ENCODE results near the gene TMEM101. TPM values are rescaled to one million over a fixed set of nuclear protein-coding genes. Genes with fewer than 3 reads are reported as not detected.

The TMEM101 gene
- total and polyA plus RNA-seq, 2 donors (not counting 3 experiments of a cell fraction or from before 2014, with no cell fraction given): 30.4 to 60.2 TPM

- Histone ChIP-seq H4K20me1 (replicated peaks; ENCODE audit: control insufficient read depth, extremely low read depth, insufficient read depth, low read length) (no peaks in the 10 kb centered on the region), H3K27ac (ENCODE audit: insufficient read depth, low read depth, low read length) (no peak overlapping the region), H3K4me3 (replicated peaks in 1 of 3; ENCODE audit: insufficient read depth in 1 of 3, low read depth in 1 of 3, low read length in 3 of 3) (no peak overlapping the region), H2AFZ (ENCODE audit: low read depth, low read length) (no peak overlapping the region), H3K79me2 (ENCODE audit: control insufficient read depth, insufficient read depth, low read length) (no peaks in the 10 kb centered on the region), H3K9me3 (replicated peaks; ENCODE audit: control insufficient read depth, insufficient read depth, low read length) (no peaks in the 10 kb centered on the region), H3K36me3 (ENCODE audit: control insufficient read depth in 2 of 2, extremely low read depth in 1 of 2, insufficient read depth in 2 of 2, low read length in 2 of 2) (no peaks in the 10 kb centered on the region), H3K4me1 (ENCODE audit: control insufficient read depth, extremely low read depth, insufficient read depth, low read length) (peaks cover 23% of the 10 kb centered on the region), H3K9me1 (replicated peaks; ENCODE audit: control insufficient read depth, extremely low read depth, insufficient read depth, low read length) (no peaks in the 10 kb centered on the region), H3K9ac (replicated peaks; ENCODE audit: extremely low read depth, insufficient read depth, low read length) (no peak overlapping the region), H3K4me2 (ENCODE audit: insufficient read depth, low read length) (no peak overlapping the region), H3K27me3 (ENCODE audit: control insufficient read depth in 2 of 2, insufficient read depth in 2 of 2, low read length in 2 of 2) (peaks cover 0 to 3% of the 10 kb centered on the region in 2 experiments)
- ChIA-PET POLR2A (no interaction called here), CTCF (interaction anchor here (1.1 to 12.7 kb wide), 5 partner anchors 56 to 118 kb away, joined by 3 to 182 read pairs (median 5); partner anchors contain the start of gene PPY)
- DNase-seq (ENCODE audit: low read depth, low spot score) (no peak), FAIRE-seq (no peak)
- no peak for TF ChIP-seq POLR2AphosphoS5 (IDR thresholded peaks at IDR 0.05; ENCODE audit: insufficient read depth, low read depth, low read length)
- no peak for TF ChIP-seq EZH2 (IDR thresholded peaks at IDR 0.05; ENCODE audit: borderline replicate concordance, low read depth, low read length, severe bottlenecking)
- TF ChIP-seq MYC (IDR thresholded peaks at IDR 0.05; ENCODE audit: low read depth, low read length): no peak
- TF ChIP-seq MAX (IDR thresholded peaks at IDR 0.05; ENCODE audit: insufficient read depth, insufficient read length): no peak
- no peak for TF ChIP-seq GATA2 (IDR thresholded peaks at IDR 0.05; ENCODE audit: insufficient read depth, insufficient read length, low read depth, low read length)
- TF ChIP-seq POLR2A (IDR thresholded peaks at IDR 0.05; ENCODE audit: low read depth, low read length): no peak
- no peak for TF ChIP-seq FOS (IDR thresholded peaks at IDR 0.05; ENCODE audit: borderline replicate concordance, insufficient read depth, low read length)
- TF ChIP-seq JUN (IDR thresholded peaks at IDR 0.05; ENCODE audit: borderline replicate concordance, insufficient read depth, insufficient read length, low read depth): no peak
- TF ChIP-seq, protein P1, sequence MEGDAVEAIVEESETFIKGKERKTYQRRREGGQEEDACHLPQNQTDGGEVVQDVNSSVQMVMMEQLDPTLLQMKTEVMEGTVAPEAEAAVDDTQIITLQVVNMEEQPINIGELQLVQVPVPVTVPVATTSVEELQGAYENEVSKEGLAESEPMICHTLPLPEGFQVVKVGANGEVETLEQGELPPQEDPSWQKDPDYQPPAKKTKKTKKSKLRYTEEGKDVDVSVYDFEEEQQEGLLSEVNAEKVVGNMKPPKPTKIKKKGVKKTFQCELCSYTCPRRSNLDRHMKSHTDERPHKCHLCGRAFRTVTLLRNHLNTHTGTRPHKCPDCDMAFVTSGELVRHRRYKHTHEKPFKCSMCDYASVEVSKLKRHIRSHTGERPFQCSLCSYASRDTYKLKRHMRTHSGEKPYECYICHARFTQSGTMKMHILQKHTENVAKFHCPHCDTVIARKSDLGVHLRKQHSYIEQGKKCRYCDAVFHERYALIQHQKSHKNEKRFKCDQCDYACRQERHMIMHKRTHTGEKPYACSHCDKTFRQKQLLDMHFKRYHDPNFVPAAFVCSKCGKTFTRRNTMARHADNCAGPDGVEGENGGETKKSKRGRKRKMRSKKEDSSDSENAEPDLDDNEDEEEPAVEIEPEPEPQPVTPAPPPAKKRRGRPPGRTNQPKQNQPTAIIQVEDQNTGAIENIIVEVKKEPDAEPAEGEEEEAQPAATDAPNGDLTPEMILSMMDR (IDR thresholded peaks at IDR 0.05; ENCODE audit: extremely low read depth in 1 of 2, insufficient read depth in 1 of 2, low read depth in 1 of 2, low read length in 2 of 2): no peak
- intact Hi-C loops (cut with micrococcal nuclease) (no loop called here), dilution Hi-C loops (cut with MboI; ENCODE audit: extremely low pct_ligation_motif_present, low sequenced_read_pairs) (no loop called here)
- BruUV-seq (replicated peaks): no TSS peak
Observed at GRCh38 chr17:43999024-43999423, 15.7 kb downstream of the TMEM101 start.

Data from endothelial cell of umbilical vein (primary cell).